Neural crest cell (in vitro differentiated cells): Measurements from ENCODE around the gene GPR152. TPM values are rescaled to one million over a fixed set of nuclear protein-coding genes. Genes with fewer than 3 reads are reported as not detected.

Experiments
- DNase-seq: peaks from one replicate; pipeline ENCODE4 v3.0.0; 2021; ENCODE audit warnings: low read depth, mixed read lengths, low spot score
- H3K27ac Mint-ChIP-seq: one replicate; pipeline ENCODE4 v1.8.0; 2021; ENCODE audit warnings: mild to moderate bottlenecking, mixed read lengths; ENCODE audit not compliant: unreplicated experiment
- H3K27me3 Mint-ChIP-seq: 2 replicates; pipeline ENCODE4 v1.8.0; 2021; ENCODE audit warnings: low read depth, mild to moderate bottlenecking, mixed read lengths
- H3K36me3 Mint-ChIP-seq: 2 replicates; pipeline ENCODE4 v1.8.0; 2021; ENCODE audit warnings: low read depth, mild to moderate bottlenecking, mixed read lengths
- H3K4me1 Mint-ChIP-seq: 2 replicates; pipeline ENCODE4 v1.8.0; 2021; ENCODE audit warnings: mixed read lengths
- H3K4me3 Mint-ChIP-seq: one replicate; pipeline ENCODE4 v1.8.0; 2021; ENCODE audit warnings: mild to moderate bottlenecking, mixed read lengths
- H3K9me3 Mint-ChIP-seq: 2 replicates; pipeline ENCODE4 v1.8.0; 2021; ENCODE audit warnings: mixed read lengths
- total RNA-seq: library from RNA; stranded (reverse); gene quantifications from 2 replicates; pipeline ENCODE4 v1.2.1, GENCODE V29; 2021
- TF ChIP-seq, protein P1 (sequence below): fragments of 200-600 bp; sonication (generic); conservative IDR thresholded peaks from 2 replicates; pipeline ENCODE4 v1.5.0; 2021; ENCODE audit warnings: antibody characterized with exemption, mild to moderate bottlenecking

Gene GPR152
- total RNA-seq, 1 donor from 2014 or later, result not detected

DNA sequence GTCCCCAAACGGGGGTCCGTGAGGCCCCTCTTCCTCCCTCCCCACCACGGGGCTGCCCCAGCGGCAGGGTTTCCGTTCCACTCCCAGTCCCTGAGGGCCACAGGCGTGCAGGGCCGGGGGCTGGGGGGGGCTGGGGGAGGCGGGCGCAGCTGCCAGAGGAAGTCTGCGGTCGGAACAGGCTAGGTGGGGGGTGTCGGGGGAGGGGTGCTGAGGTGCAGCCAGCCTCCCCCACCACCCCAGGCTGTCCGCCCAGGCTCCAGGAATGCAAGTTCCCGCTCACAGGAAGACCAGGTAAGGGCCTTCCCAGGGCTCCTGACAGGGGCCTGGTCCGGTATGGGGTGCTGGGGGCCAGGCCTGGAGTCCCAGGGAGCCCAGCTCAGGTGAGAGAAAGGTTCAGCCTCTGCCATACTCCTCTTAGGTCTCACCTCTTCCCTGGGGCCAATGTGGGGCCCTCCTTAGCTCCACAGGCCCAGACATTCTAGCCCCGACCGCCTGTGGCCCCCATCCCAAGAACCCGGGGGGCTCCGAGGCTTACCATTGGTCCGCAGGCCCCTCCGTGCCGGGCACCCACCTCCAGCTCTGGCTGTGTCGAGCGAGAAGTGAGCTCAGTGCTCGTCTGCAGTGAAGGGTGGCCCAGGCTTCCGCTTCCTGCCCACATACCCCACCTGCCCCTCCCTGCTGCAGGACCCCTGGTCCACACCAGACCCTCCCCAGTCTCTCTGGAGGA, 15.3 kb downstream of the GPR152 start, which contains the start of gene PTPRCAP:
PTPRCAP (minus strand) TSS at position 601 of the 727 bp plus-strand sequence; CDS start at position 538, 63 bp downstream.
- H3K27me3 Mint-ChIP-seq, result no peaks in the 10 kb centered on the region
- TF ChIP-seq, protein P1, sequence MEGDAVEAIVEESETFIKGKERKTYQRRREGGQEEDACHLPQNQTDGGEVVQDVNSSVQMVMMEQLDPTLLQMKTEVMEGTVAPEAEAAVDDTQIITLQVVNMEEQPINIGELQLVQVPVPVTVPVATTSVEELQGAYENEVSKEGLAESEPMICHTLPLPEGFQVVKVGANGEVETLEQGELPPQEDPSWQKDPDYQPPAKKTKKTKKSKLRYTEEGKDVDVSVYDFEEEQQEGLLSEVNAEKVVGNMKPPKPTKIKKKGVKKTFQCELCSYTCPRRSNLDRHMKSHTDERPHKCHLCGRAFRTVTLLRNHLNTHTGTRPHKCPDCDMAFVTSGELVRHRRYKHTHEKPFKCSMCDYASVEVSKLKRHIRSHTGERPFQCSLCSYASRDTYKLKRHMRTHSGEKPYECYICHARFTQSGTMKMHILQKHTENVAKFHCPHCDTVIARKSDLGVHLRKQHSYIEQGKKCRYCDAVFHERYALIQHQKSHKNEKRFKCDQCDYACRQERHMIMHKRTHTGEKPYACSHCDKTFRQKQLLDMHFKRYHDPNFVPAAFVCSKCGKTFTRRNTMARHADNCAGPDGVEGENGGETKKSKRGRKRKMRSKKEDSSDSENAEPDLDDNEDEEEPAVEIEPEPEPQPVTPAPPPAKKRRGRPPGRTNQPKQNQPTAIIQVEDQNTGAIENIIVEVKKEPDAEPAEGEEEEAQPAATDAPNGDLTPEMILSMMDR, result no peak
- H3K9me3 Mint-ChIP-seq, result no peaks in the 10 kb centered on the region
- H3K27ac Mint-ChIP-seq, result no peak within 1 kb of the TSS
- no peaks in the 10 kb centered on the region for H3K4me1 Mint-ChIP-seq
- no peak for DNase-seq
- peaks cover 3% of the 10 kb centered on the region for H3K36me3 Mint-ChIP-seq
- H3K4me3 Mint-ChIP-seq, result peak within 1 kb of the TSS; percentile 41

DNA sequence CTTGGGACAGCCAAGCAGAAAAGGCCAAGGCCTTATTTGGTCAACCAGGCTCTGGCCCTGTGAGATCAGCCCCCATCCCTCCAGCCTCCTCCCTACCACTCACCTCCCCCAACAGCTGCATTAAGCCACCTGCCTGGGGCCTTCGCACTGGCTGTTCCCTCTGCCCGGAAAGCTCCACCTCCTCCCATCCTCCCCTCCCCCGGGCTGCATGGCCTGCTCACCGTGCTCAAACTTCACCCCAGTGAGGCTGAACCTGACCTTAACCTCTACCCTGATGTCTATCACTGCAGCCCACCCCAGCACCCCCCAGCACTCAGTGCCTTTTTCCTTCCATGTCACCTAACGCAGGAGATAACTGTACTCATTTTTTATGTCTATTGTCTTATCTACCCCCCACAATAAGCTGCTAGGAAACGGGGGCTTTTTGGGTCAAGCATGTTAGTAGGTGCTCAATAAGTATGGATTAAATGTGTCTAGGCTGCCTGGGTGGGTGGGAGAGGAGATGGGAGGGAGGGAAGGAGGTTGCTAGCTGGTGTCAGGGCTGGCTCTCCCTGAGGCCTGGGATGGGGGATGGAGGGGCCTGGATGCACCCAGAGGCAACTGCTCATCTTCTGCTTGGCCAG, 16.0 kb downstream of the GPR152 start:
- TF ChIP-seq, protein P1, result no peak
- H3K4me3 Mint-ChIP-seq, result peak overlapping the region; percentile 38
- no peak for DNase-seq
- H3K27ac Mint-ChIP-seq, result no peak overlapping the region
- H3K36me3 Mint-ChIP-seq, result peaks cover 3% of the 10 kb centered on the region
- no peaks in the 10 kb centered on the region for H3K9me3 Mint-ChIP-seq
- H3K4me1 Mint-ChIP-seq, result no peaks in the 10 kb centered on the region
- H3K27me3 Mint-ChIP-seq, result no peaks in the 10 kb centered on the region

DNA sequence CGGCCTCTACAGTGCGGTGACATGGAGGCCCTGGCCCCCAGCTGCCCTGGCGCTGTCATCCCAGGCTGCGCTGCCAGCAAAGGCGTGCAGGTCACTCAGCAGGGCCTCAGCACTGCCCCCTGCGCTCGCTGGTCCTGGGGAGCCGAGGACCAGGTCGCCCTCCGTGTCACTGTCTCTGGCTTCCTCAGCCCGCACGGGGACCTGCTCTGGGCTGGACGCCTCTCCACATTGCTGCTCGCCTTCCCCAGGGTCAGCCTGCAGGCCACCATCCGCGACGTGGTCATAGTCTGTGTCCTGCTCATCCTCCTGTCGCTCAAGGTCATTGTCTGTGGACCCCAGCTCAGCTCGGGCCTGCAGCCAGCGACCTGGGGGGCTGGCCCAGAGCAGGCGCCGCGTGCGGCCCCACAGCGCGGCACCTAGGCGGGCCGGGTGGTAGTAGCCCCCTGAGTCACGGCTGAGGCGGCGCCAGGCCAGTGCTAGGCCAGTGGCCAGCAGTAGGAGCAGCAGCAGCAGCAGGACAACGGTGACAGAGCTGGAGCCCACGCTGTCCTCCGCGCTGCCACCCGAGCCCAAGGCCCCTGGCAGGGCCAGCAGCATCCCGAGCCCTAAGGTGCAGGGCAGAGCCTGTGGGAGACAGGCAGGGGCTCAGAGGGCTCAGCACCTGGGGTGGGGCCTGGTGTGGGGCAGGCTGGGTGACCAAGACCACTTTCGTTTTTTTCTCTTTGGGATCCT, 16.6 kb downstream of the GPR152 start:
- Mint-ChIP-seq H3K36me3 (peaks cover 3% of the 10 kb centered on the region), H3K27ac (no peak overlapping the region), H3K9me3 (no peaks in the 10 kb centered on the region), H3K4me1 (no peaks in the 10 kb centered on the region), H3K27me3 (no peaks in the 10 kb centered on the region), H3K4me3 (no peak overlapping the region)
- TF ChIP-seq, protein P1, result no peak
- DNase-seq, result no peak

DNA sequence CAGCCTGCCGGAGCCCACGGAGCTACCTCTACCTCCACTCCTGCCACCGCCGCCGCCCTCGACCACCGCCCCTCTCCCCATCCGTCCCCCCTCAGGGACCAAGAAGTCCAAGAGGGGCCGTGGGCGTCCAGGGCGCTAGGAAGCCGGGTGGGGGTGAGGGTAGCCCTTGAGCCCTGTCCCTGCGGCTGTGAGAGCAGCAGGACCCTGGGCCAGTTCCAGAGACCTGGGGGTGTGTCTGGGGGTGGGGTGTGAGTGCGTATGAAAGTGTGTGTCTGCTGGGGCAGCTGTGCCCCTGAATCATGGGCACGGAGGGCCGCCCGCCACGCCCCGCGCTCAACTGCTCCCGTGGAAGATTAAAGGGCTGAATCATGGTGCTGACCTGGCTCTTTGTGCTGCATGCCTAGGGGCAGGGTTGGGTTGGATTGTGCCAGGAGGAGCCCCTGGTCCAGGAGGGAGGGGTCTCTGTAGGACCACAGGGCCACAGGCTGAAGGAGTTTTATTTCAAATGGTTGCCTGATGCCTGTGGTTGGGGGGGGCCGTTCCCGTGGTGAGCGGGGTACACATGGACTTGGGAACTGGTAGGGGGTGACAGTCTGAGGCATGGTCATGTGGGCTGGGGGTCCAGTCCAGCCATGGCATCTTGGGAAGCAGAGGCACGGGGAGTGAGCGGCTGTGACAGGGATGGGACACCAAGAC, 17.4 kb downstream of the GPR152 start:
- TF ChIP-seq, protein P1, result no peak
- Mint-ChIP-seq H3K9me3 (no peaks in the 10 kb centered on the region), H3K36me3 (peaks cover 3% of the 10 kb centered on the region), H3K27ac (peak overlapping the region; percentile 35), H3K4me3 (no peak overlapping the region), H3K27me3 (no peaks in the 10 kb centered on the region), H3K4me1 (no peaks in the 10 kb centered on the region)
- no peak for DNase-seq

DNA sequence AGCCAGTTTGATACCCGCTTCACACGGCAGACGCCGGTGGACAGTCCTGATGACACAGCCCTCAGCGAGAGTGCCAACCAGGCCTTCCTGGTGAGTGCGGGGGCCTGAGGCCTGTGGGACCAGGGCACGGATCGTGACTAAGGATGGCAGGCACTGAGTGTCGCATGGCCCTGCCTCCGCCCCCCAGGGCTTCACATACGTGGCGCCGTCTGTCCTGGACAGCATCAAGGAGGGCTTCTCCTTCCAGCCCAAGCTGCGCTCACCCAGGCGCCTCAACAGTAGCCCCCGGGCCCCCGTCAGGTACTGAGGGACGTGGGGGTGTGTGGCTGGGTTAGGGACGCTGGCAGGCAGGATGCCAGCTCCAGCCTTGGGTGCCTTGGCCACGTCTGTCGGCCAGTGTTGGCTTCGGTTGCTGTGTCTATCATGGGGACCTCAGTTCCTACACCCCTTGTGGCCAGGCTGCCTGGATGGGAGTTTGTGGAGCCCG, 18.1 kb downstream of the GPR152 start:
- TF ChIP-seq, protein P1, result no peak
- no peak for DNase-seq
- H3K36me3 Mint-ChIP-seq, result peaks cover 1% of the 10 kb centered on the region
- H3K9me3 Mint-ChIP-seq, result no peaks in the 10 kb centered on the region
- no peaks in the 10 kb centered on the region for H3K27me3 Mint-ChIP-seq
- H3K4me1 Mint-ChIP-seq, result no peaks in the 10 kb centered on the region
- H3K4me3 Mint-ChIP-seq, result no peak overlapping the region
- no peak overlapping the region for H3K27ac Mint-ChIP-seq
